22Rv1 (cell line): ENCODE results near the gene SLC9C2.

ENCODE experiments used
- ZFX ChIP-seq: fragments of 450-650 bp; IDR thresholded peaks from 2 replicates; pipeline ENCODE4 v1.6.1; 2017; ENCODE audit warnings: antibody characterized with exemption, borderline replicate concordance
- TF ChIP-seq, protein P1 (sequence below): fragments of 450-650 bp; IDR thresholded peaks from 2 replicates; pipeline ENCODE4 v1.5.1; 2017; ENCODE audit warnings: mild to moderate bottlenecking

- TF ChIP-seq, protein P1, sequence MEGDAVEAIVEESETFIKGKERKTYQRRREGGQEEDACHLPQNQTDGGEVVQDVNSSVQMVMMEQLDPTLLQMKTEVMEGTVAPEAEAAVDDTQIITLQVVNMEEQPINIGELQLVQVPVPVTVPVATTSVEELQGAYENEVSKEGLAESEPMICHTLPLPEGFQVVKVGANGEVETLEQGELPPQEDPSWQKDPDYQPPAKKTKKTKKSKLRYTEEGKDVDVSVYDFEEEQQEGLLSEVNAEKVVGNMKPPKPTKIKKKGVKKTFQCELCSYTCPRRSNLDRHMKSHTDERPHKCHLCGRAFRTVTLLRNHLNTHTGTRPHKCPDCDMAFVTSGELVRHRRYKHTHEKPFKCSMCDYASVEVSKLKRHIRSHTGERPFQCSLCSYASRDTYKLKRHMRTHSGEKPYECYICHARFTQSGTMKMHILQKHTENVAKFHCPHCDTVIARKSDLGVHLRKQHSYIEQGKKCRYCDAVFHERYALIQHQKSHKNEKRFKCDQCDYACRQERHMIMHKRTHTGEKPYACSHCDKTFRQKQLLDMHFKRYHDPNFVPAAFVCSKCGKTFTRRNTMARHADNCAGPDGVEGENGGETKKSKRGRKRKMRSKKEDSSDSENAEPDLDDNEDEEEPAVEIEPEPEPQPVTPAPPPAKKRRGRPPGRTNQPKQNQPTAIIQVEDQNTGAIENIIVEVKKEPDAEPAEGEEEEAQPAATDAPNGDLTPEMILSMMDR, result no peak
- no peak for TF ChIP-seq ZFX
Observed at GRCh38 chr1:173638043-173639021, 35.5 kb upstream of the SLC9C2 start.
